IMR-90 (cell line): ENCODE results near the gene STEAP4. TPM values are rescaled to one million over a fixed set of nuclear protein-coding genes. Genes with fewer than 3 reads are reported as not detected.

Experiments
- ATAC-seq: fragments of 200-7000 bp; cut with Tn5 transposase; 2 replicates; pipeline ENCODE4 v1.9.1; 2020; ENCODE audit warnings: low read depth, mild to moderate bottlenecking, moderate library complexity
- BruUV-seq: library from RNA; stranded (reverse); fragments of 400-500 nt; replicated peaks from 2 replicates; lab custom pipeline; 2021; lab: Mats Ljungman, UMichigan
- CTCF ChIA-PET: fragments of 300-600 bp; formaldehyde crosslinking; extraction: SDS; loops from one replicate; lab custom pipeline; 2021; ENCODE audit warnings: antibody characterized with exemption; lab: Yijun Ruan, JAX
- POLR2A ChIA-PET: fragments of 300-600 bp; sonication (Branson Sonifier 250); formaldehyde crosslinking; loops from one replicate; lab custom pipeline; 2022; ENCODE audit warnings: antibody characterized with exemption; ENCODE audit not compliant: unreplicated experiment; lab: Charles Lee
- DNase-seq: peaks from one replicate; pipeline ENCODE4 v3.0.0; 2013
- H2AFZ ChIP-seq: replicated peaks from 2 replicates; pipeline ENCODE3; 2013; ENCODE audit warnings: low read length, mild to moderate bottlenecking; ENCODE audit not compliant: poor library complexity
- H2AK5ac ChIP-seq: 2 replicates; pipeline ENCODE4 v1.6.1; 2013; ENCODE audit warnings: low read depth, low read length, inconsistent platforms
- H2AK9ac ChIP-seq: replicated peaks from 2 replicates; pipeline ENCODE3; 2013; ENCODE audit warnings: mild to moderate bottlenecking, low read depth, low read length, moderate library complexity; ENCODE audit not compliant: poor library complexity
- H2BK120ac ChIP-seq: 2 replicates; pipeline ENCODE4 v1.6.1; 2013; ENCODE audit warnings: low read depth, low read length, inconsistent platforms
- H2BK15ac ChIP-seq: 3 replicates; pipeline ENCODE4 v1.6.1; 2013; ENCODE audit warnings: low read depth, low read length, inconsistent platforms
- H2BK20ac ChIP-seq: 2 replicates; pipeline ENCODE4 v1.6.1; 2013; ENCODE audit warnings: low read depth, mild to moderate bottlenecking, inconsistent platforms, low read length, moderate library complexity
- H2BK5ac ChIP-seq: 2 replicates; pipeline ENCODE4 v1.6.1; 2013; ENCODE audit warnings: mild to moderate bottlenecking, low read depth, low read length, inconsistent platforms; ENCODE audit not compliant: poor library complexity, severe bottlenecking
- H3K14ac ChIP-seq: replicated peaks from 2 replicates; pipeline ENCODE4 v1.6.1; 2013; ENCODE audit warnings: low read depth, low read length, inconsistent platforms
- H3K18ac ChIP-seq: 2 replicates; pipeline ENCODE4 v1.6.1; 2013; ENCODE audit warnings: low read depth, low read length, control low read depth
- H3K23ac ChIP-seq: 2 replicates; pipeline ENCODE4 v1.6.1; 2013; ENCODE audit warnings: low read depth, low read length, inconsistent platforms
- H3K27ac ChIP-seq: 2 replicates; pipeline ENCODE4 v1.5.1; 2013; ENCODE audit warnings: mild to moderate bottlenecking, control low read depth, low read length; ENCODE audit not compliant: insufficient read depth
- H3K27me3 ChIP-seq: 2 replicates; pipeline ENCODE4 v1.6.1; 2013; ENCODE audit warnings: low read length; ENCODE audit not compliant: control insufficient read depth, insufficient read depth
- H3K36me3 ChIP-seq: 2 replicates; pipeline ENCODE4 v1.6.1; 2013; ENCODE audit warnings: low read length, mixed read lengths; ENCODE audit not compliant: control insufficient read depth, insufficient read depth
- H3K4ac ChIP-seq: 2 replicates; pipeline ENCODE4 v1.6.1; 2013; ENCODE audit warnings: low read depth, low read length, inconsistent platforms
- H3K4me1 ChIP-seq: 2 replicates; pipeline ENCODE4 v1.6.1; 2013; ENCODE audit warnings: low read length, mixed read lengths; ENCODE audit not compliant: control insufficient read depth, insufficient read depth
- H3K4me2 ChIP-seq: 2 replicates; pipeline ENCODE4 v1.6.1; 2013; ENCODE audit warnings: low read depth, mild to moderate bottlenecking, control low read depth, low read length, moderate library complexity
- H3K4me3 ChIP-seq: 2 replicates; pipeline ENCODE4 v1.5.1; 2013; ENCODE audit warnings: low read depth, mild to moderate bottlenecking, control low read depth, low read length, moderate library complexity; ENCODE audit not compliant: insufficient read depth
- H3K56ac ChIP-seq: 2 replicates; pipeline ENCODE4 v1.6.1; 2013; ENCODE audit warnings: low read length, inconsistent platforms; ENCODE audit not compliant: insufficient read depth; ENCODE audit errors: extremely low read depth
- H3K79me1 ChIP-seq, 2 experiments: 2 replicates each; pipeline ENCODE4 v1.6.1; 2013; ENCODE audit warnings: low read length in 2 of 2, inconsistent platforms in 1 of 2, low read depth in 1 of 2
- H3K9ac ChIP-seq: 2 replicates; pipeline ENCODE4 v1.6.1; 2013; ENCODE audit warnings: low read depth, low read length, control low read depth
- H3K9me1 ChIP-seq: 2 replicates; pipeline ENCODE4 v1.6.1; 2013; ENCODE audit warnings: low read length, inconsistent platforms; ENCODE audit not compliant: insufficient read depth
- H3K9me3 ChIP-seq: 2 replicates; pipeline ENCODE4 v1.6.1; 2013; ENCODE audit warnings: low read length; ENCODE audit not compliant: control insufficient read depth, insufficient read depth
- H4K20me1 ChIP-seq: 2 replicates; pipeline ENCODE4 v1.6.1; 2013; ENCODE audit warnings: low read length, inconsistent platforms; ENCODE audit not compliant: insufficient read depth
- H4K5ac ChIP-seq: 2 replicates; pipeline ENCODE4 v1.6.1; 2013; ENCODE audit warnings: mild to moderate bottlenecking, low read depth, low read length, control low read depth
- H4K8ac ChIP-seq, 2 experiments: 2 replicates each; pipeline ENCODE4 v1.6.1; 2013; ENCODE audit warnings: low read depth in 2 of 2, low read length in 2 of 2, control low read depth in 1 of 2, inconsistent platforms in 1 of 2
- H4K91ac ChIP-seq: 2 replicates; pipeline ENCODE4 v1.6.1; 2013; ENCODE audit warnings: low read depth, low read length, inconsistent platforms; ENCODE audit not compliant: insufficient read depth
- BHLHE40 ChIP-seq: fragments of 150-350 bp; IDR thresholded peaks from 2 replicates; pipeline ENCODE4 v1.6.1; 2016; ENCODE audit warnings: mild to moderate bottlenecking, low read depth, low read length
- CHD1 ChIP-seq: IDR thresholded peaks from 2 replicates; pipeline ENCODE4 v1.6.1; 2012; ENCODE audit warnings: low read depth, low read length, improper control_type of control experiment
- ELK1 ChIP-seq: fragments of 150-350 bp; IDR thresholded peaks from 2 replicates; pipeline ENCODE4 v1.6.1; 2016; ENCODE audit warnings: low read depth, mild to moderate bottlenecking, low read length, moderate library complexity, borderline replicate concordance
- FOS ChIP-seq: fragments of 150-350 bp; IDR thresholded peaks from 2 replicates; pipeline ENCODE4 v1.6.1; 2016; ENCODE audit warnings: low read depth, low read length
- MAFK ChIP-seq: IDR thresholded peaks from 2 replicates; pipeline ENCODE4 v1.6.1; 2012; ENCODE audit warnings: low read depth, low read length, improper control_type of control experiment
- MAZ ChIP-seq: IDR thresholded peaks from 2 replicates; pipeline ENCODE4 v1.6.1; 2012; ENCODE audit warnings: low read depth, mild to moderate bottlenecking, low read length, improper control_type of control experiment, moderate library complexity, borderline replicate concordance
- MXI1 ChIP-seq: IDR thresholded peaks from 2 replicates; pipeline ENCODE4 v1.6.1; 2012; ENCODE audit warnings: low read depth, mild to moderate bottlenecking, low read length, moderate library complexity, borderline replicate concordance
- NFE2L2 ChIP-seq: fragments of 150-350 bp; IDR thresholded peaks from 2 replicates; pipeline ENCODE4 v1.6.1; 2016; ENCODE audit warnings: low read depth, mild to moderate bottlenecking, low read length
- RAD21 ChIP-seq: IDR thresholded peaks from 2 replicates; pipeline ENCODE4 v1.6.1; 2012; ENCODE audit warnings: low read length, improper control_type of control experiment
- RCOR1 ChIP-seq: IDR thresholded peaks from 2 replicates; pipeline ENCODE4 v1.6.1; 2012; ENCODE audit warnings: mild to moderate bottlenecking, low read length, improper control_type of control experiment; ENCODE audit not compliant: insufficient replicate concordance
- SMC3 ChIP-seq: fragments of 150-350 bp; IDR thresholded peaks from 2 replicates; pipeline ENCODE4 v1.6.1; 2016; ENCODE audit warnings: low read depth, mild to moderate bottlenecking, antibody characterized with exemption, low read length, moderate library complexity
- WGBS, 2 experiments: methylation state at CpG; one replicate each; pipeline versions ENCODE4 v1.1.5 to v1.1.7; 2013; ENCODE audit warnings: missing lambda C conversion rate in 2 of 2; ENCODE audit not compliant: insufficient read length in 1 of 2; ENCODE audit errors: extremely low coverage in 2 of 2; 5-methylcytosine and 5-hydroxymethylcytosine counted together
- dilution Hi-C: fragments of 300-500 bp; cut with HindIII; formaldehyde crosslinking; loops from one replicate; pipeline ENCODE4 v1.14.3; 2018; ENCODE audit warnings: low sequenced_read_pairs; ENCODE audit not compliant: unreplicated experiment
- in situ Hi-C: fragments of 300-500 bp; cut with MboI; formaldehyde crosslinking; loops from 3 replicates; pipeline ENCODE4 v1.14.3; 2019; ENCODE audit warnings: low sequenced_read_pairs, inconsistent platforms, mixed read lengths
- intact Hi-C: fragments of 100-400 bp; cut with micrococcal nuclease; formaldehyde crosslinking; loops from 2 replicates; pipeline ENCODE4 v1.10.0; 2022
- polyA plus RNA-seq, 3 experiments: library from polyadenylated mRNA; depleted of rRNA; stranded (reverse); fragments of >200 nt; gene quantifications; 2 replicates each; pipeline ENCODE4 v1.2.3, GENCODE V29; 2012; ENCODE audit warnings: low replicate concordance in 1 of 3
- total RNA-seq: library from RNA; depleted of rRNA; stranded (reverse); fragments of >200 nt; gene quantifications from 2 replicates; pipeline ENCODE4 v1.2.3, GENCODE V29; 2012
- TF ChIP-seq, protein P1 (sequence below): conservative IDR thresholded peaks from 2 replicates; pipeline ENCODE4 v1.5.1; 2012; ENCODE audit warnings: mild to moderate bottlenecking, low read depth, low read length, improper control_type of control experiment

Gene STEAP4
- total and polyA plus RNA-seq, 2 of the 4 experiments (the other 2 are of a cell fraction): not detected

DNA sequence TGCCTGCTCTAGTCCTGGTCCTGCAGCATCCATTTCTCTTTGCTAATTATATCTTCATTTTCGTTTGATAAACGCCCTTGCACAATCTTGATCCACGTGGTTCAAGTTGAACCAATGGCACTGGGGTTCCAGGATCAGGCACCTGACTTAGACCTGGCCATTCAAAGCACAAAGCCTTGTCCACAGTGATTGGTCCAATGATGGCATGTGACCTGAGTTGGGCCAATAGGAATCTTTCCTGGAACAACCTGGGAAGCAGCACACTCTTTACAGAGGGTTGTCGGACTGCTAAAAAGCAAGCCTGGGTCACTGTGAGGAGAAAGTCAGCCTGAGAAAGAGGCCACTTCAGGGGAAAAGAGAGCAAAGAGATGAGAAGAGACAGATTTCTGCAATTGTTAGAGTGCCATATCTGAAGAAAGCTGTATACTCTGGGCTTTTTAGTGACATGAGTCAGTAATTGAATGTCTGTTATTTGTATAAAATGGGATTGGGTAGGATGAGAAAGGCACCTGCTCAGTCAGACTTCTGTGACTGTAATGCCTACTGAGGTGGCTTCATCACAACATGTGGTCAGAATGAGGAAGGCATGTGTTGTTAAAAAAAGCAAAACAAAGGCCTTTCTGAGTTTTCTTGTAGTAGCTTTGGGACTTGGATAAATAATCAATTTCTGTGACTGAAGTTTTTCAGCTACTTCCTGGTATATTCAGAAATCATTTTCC lies 4.4 kb upstream of the STEAP4 start:
- H3K9ac ChIP-seq: no peak overlapping the region
- no peak overlapping the region for H4K8ac ChIP-seq
- in situ Hi-C loops: no loop called here
- H3K4ac ChIP-seq: no peak overlapping the region
- 20% methylated on average over 2 of the region's 4 CpGs; no CpG with 5 or more reads in 1 of the 2 experiments for WGBS, 2 experiments
- no peaks in the 10 kb centered on the region for H3K9me1 ChIP-seq
- no peak overlapping the region for H3K4me3 ChIP-seq
- no peak overlapping the region for H2AK9ac ChIP-seq
- no peaks in the 10 kb centered on the region for H4K20me1 ChIP-seq
- no peak overlapping the region for H3K56ac ChIP-seq
- H2AFZ ChIP-seq: no peak overlapping the region
- no peak overlapping the region for H3K18ac ChIP-seq
- H3K23ac ChIP-seq: no peak overlapping the region
- ATAC-seq (no peak), DNase-seq (no peak)
- no peaks in the 10 kb centered on the region for H3K9me3 ChIP-seq
- H3K4me1 ChIP-seq: no peaks in the 10 kb centered on the region
- intact Hi-C loops: no loop called here
- CTCF ChIA-PET: no interaction called here
- no peak overlapping the region for H3K4me2 ChIP-seq
- POLR2A ChIA-PET: no interaction called here
- H4K5ac ChIP-seq: no peak overlapping the region
- TF ChIP-seq NFE2L2 (no peak), SMC3 (no peak), RAD21 (no peak), RCOR1 (no peak), MXI1 (no peak), MAZ (no peak), FOS (no peak), ELK1 (no peak), BHLHE40 (no peak), CHD1 (no peak), MAFK (no peak)
- TF ChIP-seq, protein P1, sequence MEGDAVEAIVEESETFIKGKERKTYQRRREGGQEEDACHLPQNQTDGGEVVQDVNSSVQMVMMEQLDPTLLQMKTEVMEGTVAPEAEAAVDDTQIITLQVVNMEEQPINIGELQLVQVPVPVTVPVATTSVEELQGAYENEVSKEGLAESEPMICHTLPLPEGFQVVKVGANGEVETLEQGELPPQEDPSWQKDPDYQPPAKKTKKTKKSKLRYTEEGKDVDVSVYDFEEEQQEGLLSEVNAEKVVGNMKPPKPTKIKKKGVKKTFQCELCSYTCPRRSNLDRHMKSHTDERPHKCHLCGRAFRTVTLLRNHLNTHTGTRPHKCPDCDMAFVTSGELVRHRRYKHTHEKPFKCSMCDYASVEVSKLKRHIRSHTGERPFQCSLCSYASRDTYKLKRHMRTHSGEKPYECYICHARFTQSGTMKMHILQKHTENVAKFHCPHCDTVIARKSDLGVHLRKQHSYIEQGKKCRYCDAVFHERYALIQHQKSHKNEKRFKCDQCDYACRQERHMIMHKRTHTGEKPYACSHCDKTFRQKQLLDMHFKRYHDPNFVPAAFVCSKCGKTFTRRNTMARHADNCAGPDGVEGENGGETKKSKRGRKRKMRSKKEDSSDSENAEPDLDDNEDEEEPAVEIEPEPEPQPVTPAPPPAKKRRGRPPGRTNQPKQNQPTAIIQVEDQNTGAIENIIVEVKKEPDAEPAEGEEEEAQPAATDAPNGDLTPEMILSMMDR: no peak
- dilution Hi-C loops: no loop called here
- no peak overlapping the region for H2BK5ac ChIP-seq
- no peaks in the 10 kb centered on the region for H3K79me1 ChIP-seq
- H2BK15ac ChIP-seq: no peak overlapping the region
- no peaks in the 10 kb centered on the region for H3K36me3 ChIP-seq
- H3K27me3 ChIP-seq: no peaks in the 10 kb centered on the region; the same call in 1 of the 2 replicates
- H2BK20ac ChIP-seq: no peak overlapping the region
- no peak overlapping the region for H2BK120ac ChIP-seq
- H3K27ac ChIP-seq: no peak overlapping the region
- H3K14ac ChIP-seq: no peak overlapping the region
- H2AK5ac ChIP-seq: no peak overlapping the region
- H4K91ac ChIP-seq: no peak overlapping the region
- no TSS peak for BruUV-seq
